Spleen (tissue), 7 donors: Measurements from ENCODE around the gene LMOD3.

Source experiments
- CTCF ChIP-seq, 11 experiments: fragments of 200-600 bp in 7 of 11; fragments of 450-650 bp in 4 of 11; sonication (generic) in 4 of 11; IDR thresholded peaks in 8 of 11; conservative IDR thresholded peaks in 3 of 11; 1 replicate in 7 of 11; 2 replicates in 4 of 11; pipeline versions ENCODE4 v1.4.0 to v1.8.0; 2016 to 2021; ENCODE audit warnings: antibody characterized with exemption in 11 of 11, inconsistent platforms in 4 of 11, mild to moderate bottlenecking in 1 of 11
- POLR2AphosphoS5 ChIP-seq, 3 donors: sonication (generic); formaldehyde crosslinking; IDR thresholded peaks; one replicate each; pipeline ENCODE4 v1.5.1; 2017; ENCODE audit warnings: antibody characterized with exemption in 3 of 3
- donor health status: DM: no; HTN: no; CAD: no; lungs with moderate emphysema.
- donor health status: DM: no; HTN: no; CAD: no.
- donor health status: DM: no; HTN: no; CAD: no.

DNA sequence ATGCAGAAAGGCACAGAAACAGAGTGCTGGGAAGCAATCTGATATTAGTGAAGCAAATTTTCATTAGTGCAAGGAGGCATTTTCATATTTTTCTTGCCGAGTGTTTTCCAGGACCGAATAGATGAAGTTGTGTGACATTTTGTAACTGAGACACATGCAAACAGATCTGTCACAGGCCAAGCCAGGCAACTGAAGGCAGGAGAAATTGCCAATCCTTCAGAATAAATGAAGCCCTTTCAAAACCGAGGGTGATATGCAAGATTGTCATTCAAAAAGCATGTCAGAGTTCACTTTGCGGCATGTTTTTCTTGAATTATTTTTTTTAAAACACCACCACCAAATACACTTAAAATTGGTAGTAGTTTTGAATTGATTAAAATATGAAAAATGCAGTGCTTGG lies 6.2 kb downstream of the LMOD3 start:
- TF ChIP-seq CTCF (IDR thresholded peaks at IDR 0.05 in 8 of 11, conservative IDR thresholded peaks at IDR 0.05 in 3 of 11) = no peak
- no peak for TF ChIP-seq POLR2AphosphoS5 (IDR thresholded peaks at IDR 0.05)
